GM12878 (cell line): Measurements from ENCODE around the gene NKAIN1. TPM values are rescaled to one million over a fixed set of nuclear protein-coding genes. Genes with fewer than 3 reads are reported as not detected.

Source experiments
- ATAC-seq: fragments of 200-7000 bp; cut with Tn5 transposase; 3 replicates; pipeline ENCODE4 v1.9.1; 2020; ENCODE audit warnings: mild to moderate bottlenecking, moderate library complexity
- BruUV-seq: library from RNA; stranded (reverse); fragments of 400-500 nt; replicated peaks from 2 replicates; lab custom pipeline; 2021; lab: Mats Ljungman, UMichigan
- CTCF ChIA-PET: fragments of 300-600 bp; sonication (Branson Sonifier 250); formaldehyde crosslinking; extraction: SDS; loops from one replicate; lab custom pipeline; 2021; ENCODE audit warnings: inconsistent platforms; lab: Yijun Ruan, JAX
- POLR2A ChIA-PET: fragments of 350-600 bp; formaldehyde crosslinking; extraction: SDS; loops from one replicate; lab custom pipeline; 2021; ENCODE audit warnings: inconsistent platforms; lab: Charles Lee
- RAD21 ChIA-PET: fragments of 300-600 bp; sonication (Branson Sonifier 250); formaldehyde crosslinking; loops from one replicate; lab custom pipeline; 2023; ENCODE audit warnings: antibody characterized with exemption; ENCODE audit not compliant: unreplicated experiment; lab: Charles Lee
- SMC1A ChIA-PET: fragments of 300-600 bp; sonication (Branson Sonifier 250); formaldehyde crosslinking; loops from one replicate; lab custom pipeline; 2023; ENCODE audit not compliant: unreplicated experiment, uncharacterized antibody; lab: Charles Lee
- DNase-seq: peaks from one replicate; pipeline ENCODE4 v3.0.0-alpha.2; 2011; ENCODE audit warnings: low read depth, low spot score
- FAIRE-seq: peaks from 3 replicates; lab custom pipeline; 2011; peaks lifted over from hg19 to GRCh38; lab: Jason Lieb, UNC
- H2AFZ ChIP-seq: 2 replicates; pipeline ENCODE4 v1.6.0; 2011; ENCODE audit warnings: low read depth, low read length, control low read depth; ENCODE audit not compliant: control insufficient read depth
- H3K27ac ChIP-seq: 2 replicates; pipeline ENCODE4 v1.5.1; 2011; ENCODE audit warnings: control low read depth; ENCODE audit not compliant: control insufficient read depth, insufficient read depth
- H3K27me3 ChIP-seq, 2 experiments: replicated peaks in 1 of 2; 2 replicates each; pipeline versions ENCODE4 v1.6.0 to v1.6.1; 2011; ENCODE audit warnings: low read length in 1 of 2; ENCODE audit not compliant: control insufficient read depth in 2 of 2, insufficient read depth in 2 of 2
- H3K36me3 ChIP-seq, 2 experiments: 2 replicates each; pipeline ENCODE4 v1.5.1; 2011; ENCODE audit warnings: low read length in 1 of 2; ENCODE audit not compliant: control insufficient read depth in 2 of 2, insufficient read depth in 2 of 2
- H3K4me1 ChIP-seq: 2 replicates; pipeline ENCODE4 v1.6.1; 2011; ENCODE audit warnings: mild to moderate bottlenecking, low read length, moderate library complexity, mixed read lengths; ENCODE audit not compliant: control insufficient read depth, insufficient read depth
- H3K4me2 ChIP-seq: 2 replicates; pipeline ENCODE4 v1.6.0; 2011; ENCODE audit warnings: control low read depth; ENCODE audit not compliant: control insufficient read depth, insufficient read depth
- H3K4me3 ChIP-seq: fragments of 200-600 bp; sonication (generic); 2 replicates; pipeline ENCODE4 v1.5.1; 2016
- H3K79me2 ChIP-seq: 2 replicates; pipeline ENCODE4 v1.6.0; 2011; ENCODE audit warnings: low read length; ENCODE audit not compliant: control insufficient read depth, insufficient read depth
- H3K9ac ChIP-seq: 2 replicates; pipeline ENCODE4 v1.8.0; 2011; ENCODE audit warnings: low read length, control low read depth, mixed read lengths; ENCODE audit not compliant: control insufficient read depth, insufficient read depth
- H3K9me3 ChIP-seq: replicated peaks from 3 replicates; pipeline ENCODE4 v1.5.1; 2011; ENCODE audit warnings: mild to moderate bottlenecking, low read length; ENCODE audit not compliant: control insufficient read depth, insufficient read depth
- H4K20me1 ChIP-seq: 2 replicates; pipeline ENCODE4 v1.6.0; 2011; ENCODE audit not compliant: control insufficient read depth, insufficient read depth
- BACH1 ChIP-seq: fragments of 450-650 bp; IDR thresholded peaks from 2 replicates; pipeline ENCODE4 v1.6.1; 2017; ENCODE audit warnings: mild to moderate bottlenecking, borderline replicate concordance
- BRCA1 ChIP-seq: IDR thresholded peaks from 2 replicates; pipeline ENCODE4 v1.6.1; 2011; ENCODE audit warnings: low read depth, low read length, improper control_type of control experiment
- CHD4 ChIP-seq: fragments of 200-600 bp; sonication (generic); IDR thresholded peaks from 2 replicates; pipeline ENCODE4 v1.6.1; 2016; ENCODE audit warnings: mild to moderate bottlenecking
- CREB1 ChIP-seq: IDR thresholded peaks from 2 replicates; pipeline ENCODE4 v1.6.1; 2012; ENCODE audit warnings: low read depth, mild to moderate bottlenecking, inconsistent platforms
- ESRRA ChIP-seq: IDR thresholded peaks from 2 replicates; pipeline ENCODE4 v1.6.1; 2012; ENCODE audit warnings: mild to moderate bottlenecking, low read length, improper control_type of control experiment
- ETV6 ChIP-seq, 2 experiments: fragments of 450-650 bp in 1 of 2; IDR thresholded peaks in 1 of 2; conservative IDR thresholded peaks in 1 of 2; 2 replicates each; pipeline ENCODE4 v1.6.1; 2014; ENCODE audit warnings: antibody characterized with exemption in 1 of 2, borderline replicate concordance in 1 of 2, low read depth in 1 of 2, mild to moderate bottlenecking in 1 of 2, moderate library complexity in 1 of 2
- GATAD2B ChIP-seq: fragments of 450-650 bp; conservative IDR thresholded peaks from 2 replicates; pipeline ENCODE4 v1.6.1; 2017; ENCODE audit warnings: low read depth, mild to moderate bottlenecking, moderate library complexity
- HCFC1 ChIP-seq: fragments of 150-350 bp; IDR thresholded peaks from 2 replicates; pipeline ENCODE4 v1.6.1; 2014; ENCODE audit warnings: low read length
- JUNB ChIP-seq: IDR thresholded peaks from 2 replicates; pipeline ENCODE4 v1.6.1; 2016; ENCODE audit warnings: antibody characterized with exemption, mild to moderate bottlenecking
- MTA2 ChIP-seq: fragments of 450-650 bp; IDR thresholded peaks from 2 replicates; pipeline ENCODE4 v1.6.1; 2016; ENCODE audit warnings: low read depth, mild to moderate bottlenecking, moderate library complexity
- NFYA ChIP-seq: IDR thresholded peaks from 2 replicates; pipeline ENCODE4 v1.6.1; 2011; ENCODE audit warnings: low read depth, mild to moderate bottlenecking, low read length, improper control_type of control experiment, borderline replicate concordance
- PAX5 ChIP-seq: IDR thresholded peaks from 2 replicates; pipeline ENCODE4 v1.6.1; 2011; ENCODE audit warnings: low read depth, low read length, borderline replicate concordance
- RAD21 ChIP-seq: IDR thresholded peaks from 2 replicates; pipeline ENCODE4 v1.6.1; 2011; ENCODE audit warnings: mild to moderate bottlenecking, low read depth, low read length, moderate library complexity; ENCODE audit not compliant: insufficient read depth
- RFX5 ChIP-seq: IDR thresholded peaks from 2 replicates; pipeline ENCODE4 v1.6.1; 2011; ENCODE audit warnings: low read depth, low read length, improper control_type of control experiment
- SRF ChIP-seq, 2 experiments: IDR thresholded peaks; 2 replicates each; pipeline ENCODE4 v1.6.1; 2011; ENCODE audit warnings: low read depth in 2 of 2, low read length in 2 of 2, mild to moderate bottlenecking in 1 of 2, moderate library complexity in 1 of 2
- ZNF622 ChIP-seq: fragments of 450-650 bp; IDR thresholded peaks from 2 replicates; pipeline ENCODE4 v1.6.1; 2017; ENCODE audit warnings: mild to moderate bottlenecking, inconsistent platforms
- ZZZ3 ChIP-seq: IDR thresholded peaks from 2 replicates; pipeline ENCODE4 v1.6.1; 2011; ENCODE audit warnings: low read depth; ENCODE audit not compliant: control insufficient read depth, insufficient read length
- WGBS: methylation state at CpG from one replicate; pipeline ENCODE4 v1.1.6; 2016; ENCODE audit warnings: low lambda C conversion rate; ENCODE audit not compliant: insufficient replicate concordance, insufficient coverage; ENCODE audit errors: missing lambda C conversion rate; 5-methylcytosine and 5-hydroxymethylcytosine counted together
- in situ Hi-C: fragments of 300-500 bp; cut with MboI; formaldehyde crosslinking; loops from 9 replicates; pipeline ENCODE4 v1.14.3; 2018; ENCODE audit warnings: mixed read lengths
- intact Hi-C: fragments of 100-400 bp; cut with micrococcal nuclease; formaldehyde crosslinking; loops from one replicate; pipeline ENCODE4 v1.14.2; 2022; ENCODE audit not compliant: unreplicated experiment
- polyA plus RNA-seq, 11 experiments: library from polyadenylated mRNA; depleted of rRNA in 4 of 11; unstranded in 6 of 11; stranded (reverse) in 5 of 11; fragments of >200 nt; fragmentation: Nextera tagmentation in 4 of 11; fragmentation: Illumina TruSeq in 1 of 11; extraction: Ambion mirVana in 4 of 11; extraction: Trizol in 1 of 11; gene quantifications; 1 replicate in 1 of 11; 2 replicates in 10 of 11; pipeline versions ENCODE4 v1.2.1 to v1.2.3, GENCODE V29; 2011 to 2016; ENCODE audit warnings: inconsistent platforms in 2 of 11, missing spikeins in 2 of 11, low read depth in 1 of 11
- total RNA-seq, 4 experiments: library from RNA; depleted of rRNA in 3 of 4; stranded (reverse); fragments of >200 nt in 3 of 4; fragmentation: Illumina TruSeq in 1 of 4; extraction: Trizol in 1 of 4; gene quantifications; 2 replicates each; pipeline versions ENCODE4 v1.2.1 to v1.2.3, GENCODE V29; 2013 to 2021
- TF ChIP-seq, protein P1 (sequence below): IDR thresholded peaks from 2 replicates; pipeline ENCODE4 v1.6.1; 2011; ENCODE audit warnings: borderline replicate concordance, low read depth, mild to moderate bottlenecking, moderate library complexity, low read length; ENCODE audit not compliant: insufficient read depth, poor library complexity, severe bottlenecking
- TF ChIP-seq, protein P2 (sequence below): fragments of 450-650 bp; IDR thresholded peaks from 2 replicates; pipeline ENCODE4 v1.6.1; 2017; ENCODE audit warnings: low read depth, mild to moderate bottlenecking, moderate library complexity

NKAIN1 gene
- total and polyA plus RNA-seq, 10 of the 15 experiments (the other 5 are each of a cell fraction or from before 2014, with no cell fraction given) = not detected

DNA sequence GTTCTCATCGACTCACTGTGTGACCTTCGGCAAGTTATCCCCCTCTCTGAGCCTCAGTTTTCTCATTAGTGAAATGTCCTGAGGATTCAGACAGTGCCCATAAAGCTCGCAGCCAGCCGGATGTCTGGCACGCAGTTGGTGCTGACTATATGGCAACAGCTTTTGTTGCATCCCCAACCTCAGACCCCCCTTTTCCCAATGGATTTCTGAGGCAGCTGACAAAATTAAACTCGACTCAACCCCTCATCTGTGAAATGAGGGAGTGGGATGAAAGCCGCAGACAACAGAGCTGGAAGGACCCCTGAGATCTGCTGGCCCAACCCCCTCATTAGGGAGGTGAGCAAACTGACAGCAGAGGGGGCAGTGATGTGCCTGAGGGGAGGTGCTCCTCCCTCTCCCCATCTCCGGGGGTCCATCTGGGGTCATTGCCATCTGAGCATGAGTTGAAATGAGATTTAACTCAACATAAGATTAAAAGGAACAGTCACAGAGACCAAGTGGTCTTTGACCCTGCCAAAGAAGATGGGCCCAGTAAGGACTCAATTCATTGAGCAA, 40.4 kb downstream of the NKAIN1 start (continued):
- TF ChIP-seq CHD4 (no peak), NFYA (no peak), MTA2 (no peak), RFX5 (no peak)

DNA sequence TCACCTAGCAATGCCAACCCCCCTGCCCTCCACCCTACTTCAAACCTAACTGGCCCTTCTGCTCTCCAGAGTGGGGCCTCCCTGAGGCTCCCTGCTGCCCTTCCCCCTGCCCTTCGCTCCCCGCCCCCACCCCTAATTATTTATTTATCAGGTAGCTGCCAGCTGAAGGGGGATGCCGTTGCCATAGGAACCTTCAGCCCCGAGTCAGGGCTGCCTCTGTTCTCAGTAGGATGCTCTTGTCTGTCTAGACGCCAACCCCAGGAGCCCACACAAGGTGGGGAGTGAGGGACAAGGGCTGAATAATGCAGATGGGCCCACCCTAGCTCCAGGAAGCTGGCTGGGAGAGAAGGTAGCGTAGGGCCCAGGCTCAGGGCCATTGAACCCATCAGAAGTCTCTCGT, 41.1 kb downstream of the NKAIN1 start:
- no TSS peak for BruUV-seq
- DNase-seq = no peak
- Histone ChIP-seq H3K4me2 (no peak overlapping the region), H3K4me1 (no peaks in the 10 kb centered on the region), H3K27me3 (no peaks in the 10 kb centered on the region), H4K20me1 (no peaks in the 10 kb centered on the region), H3K27ac (no peak overlapping the region), H2AFZ (no peak overlapping the region), H3K79me2 (no peaks in the 10 kb centered on the region), H3K9me3 (no peaks in the 10 kb centered on the region), H3K9ac (no peak overlapping the region), H3K36me3 (no peaks in the 10 kb centered on the region), H3K4me3 (no peak overlapping the region)
- ChIA-PET POLR2A (no interaction called here), SMC1A (no interaction called here), CTCF (interaction anchor here (1.1 kb wide), 1 partner anchor 14 kb away, joined by 3 read pairs; no protein-coding TSS in a partner anchor), RAD21 (no interaction called here)
- ATAC-seq = no peak
- 1% methylated on average over 7 of the region's 7 CpGs for WGBS
- in situ Hi-C loops = no loop called here
- intact Hi-C loops = no loop called here
- no peak for FAIRE-seq
- TF ChIP-seq GATAD2B = no peak
- TF ChIP-seq, protein P1, sequence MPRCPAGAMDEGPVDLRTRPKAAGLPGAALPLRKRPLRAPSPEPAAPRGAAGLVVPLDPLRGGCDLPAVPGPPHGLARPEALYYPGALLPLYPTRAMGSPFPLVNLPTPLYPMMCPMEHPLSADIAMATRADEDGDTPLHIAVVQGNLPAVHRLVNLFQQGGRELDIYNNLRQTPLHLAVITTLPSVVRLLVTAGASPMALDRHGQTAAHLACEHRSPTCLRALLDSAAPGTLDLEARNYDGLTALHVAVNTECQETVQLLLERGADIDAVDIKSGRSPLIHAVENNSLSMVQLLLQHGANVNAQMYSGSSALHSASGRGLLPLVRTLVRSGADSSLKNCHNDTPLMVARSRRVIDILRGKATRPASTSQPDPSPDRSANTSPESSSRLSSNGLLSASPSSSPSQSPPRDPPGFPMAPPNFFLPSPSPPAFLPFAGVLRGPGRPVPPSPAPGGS = no peak
- no peak for TF ChIP-seq RFX5
- TF ChIP-seq RAD21 = no peak
- TF ChIP-seq PAX5 = no peak
- TF ChIP-seq ZZZ3 = no peak
- no peak for TF ChIP-seq SRF (IDR thresholded peaks at IDR 0.05; ENCODE audit: low read depth in 2 of 2, low read length in 2 of 2)
- TF ChIP-seq CREB1 = no peak
- TF ChIP-seq JUNB = no peak
- TF ChIP-seq ZNF622 = no peak
- TF ChIP-seq BACH1 = no peak
- TF ChIP-seq BRCA1 = no peak
- TF ChIP-seq HCFC1 = no peak
- TF ChIP-seq, protein P2, sequence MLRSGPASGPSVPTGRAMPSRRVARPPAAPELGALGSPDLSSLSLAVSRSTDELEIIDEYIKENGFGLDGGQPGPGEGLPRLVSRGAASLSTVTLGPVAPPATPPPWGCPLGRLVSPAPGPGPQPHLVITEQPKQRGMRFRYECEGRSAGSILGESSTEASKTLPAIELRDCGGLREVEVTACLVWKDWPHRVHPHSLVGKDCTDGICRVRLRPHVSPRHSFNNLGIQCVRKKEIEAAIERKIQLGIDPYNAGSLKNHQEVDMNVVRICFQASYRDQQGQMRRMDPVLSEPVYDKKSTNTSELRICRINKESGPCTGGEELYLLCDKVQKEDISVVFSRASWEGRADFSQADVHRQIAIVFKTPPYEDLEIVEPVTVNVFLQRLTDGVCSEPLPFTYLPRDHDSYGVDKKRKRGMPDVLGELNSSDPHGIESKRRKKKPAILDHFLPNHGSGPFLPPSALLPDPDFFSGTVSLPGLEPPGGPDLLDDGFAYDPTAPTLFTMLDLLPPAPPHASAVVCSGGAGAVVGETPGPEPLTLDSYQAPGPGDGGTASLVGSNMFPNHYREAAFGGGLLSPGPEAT = no peak
- TF ChIP-seq ETV6 (conservative IDR thresholded peaks at IDR 0.05 in 1 of 2, IDR thresholded peaks at IDR 0.05 in 1 of 2; ENCODE audit: borderline replicate concordance in 1 of 2, low read depth in 1 of 2) = no peak
- no peak for TF ChIP-seq ESRRA
